Measurements from ENCODE around the gene PDE4DIP.
"Not testable (repeated sequence)": the region's sequence is repeated elsewhere in the genome, so short reads cannot be mapped to it uniquely, and the experiment has no call there.

GRCh38 chr1:148901150-148901952, 57.1 kb downstream of the PDE4DIP start:
- TF ChIP-seq, protein P1, sequence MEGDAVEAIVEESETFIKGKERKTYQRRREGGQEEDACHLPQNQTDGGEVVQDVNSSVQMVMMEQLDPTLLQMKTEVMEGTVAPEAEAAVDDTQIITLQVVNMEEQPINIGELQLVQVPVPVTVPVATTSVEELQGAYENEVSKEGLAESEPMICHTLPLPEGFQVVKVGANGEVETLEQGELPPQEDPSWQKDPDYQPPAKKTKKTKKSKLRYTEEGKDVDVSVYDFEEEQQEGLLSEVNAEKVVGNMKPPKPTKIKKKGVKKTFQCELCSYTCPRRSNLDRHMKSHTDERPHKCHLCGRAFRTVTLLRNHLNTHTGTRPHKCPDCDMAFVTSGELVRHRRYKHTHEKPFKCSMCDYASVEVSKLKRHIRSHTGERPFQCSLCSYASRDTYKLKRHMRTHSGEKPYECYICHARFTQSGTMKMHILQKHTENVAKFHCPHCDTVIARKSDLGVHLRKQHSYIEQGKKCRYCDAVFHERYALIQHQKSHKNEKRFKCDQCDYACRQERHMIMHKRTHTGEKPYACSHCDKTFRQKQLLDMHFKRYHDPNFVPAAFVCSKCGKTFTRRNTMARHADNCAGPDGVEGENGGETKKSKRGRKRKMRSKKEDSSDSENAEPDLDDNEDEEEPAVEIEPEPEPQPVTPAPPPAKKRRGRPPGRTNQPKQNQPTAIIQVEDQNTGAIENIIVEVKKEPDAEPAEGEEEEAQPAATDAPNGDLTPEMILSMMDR (conservative IDR thresholded peaks at IDR 0.05; ENCODE audit: low read depth in 2 of 2) = not testable (repeated sequence)
- TF ChIP-seq EZH2 (IDR thresholded peaks at IDR 0.05; ENCODE audit: low read depth, unreplicated experiment); POLR2AphosphoS5 (IDR thresholded peaks at IDR 0.05; ENCODE audit: low read depth); JUNB (IDR thresholded peaks at IDR 0.05; ENCODE audit: unreplicated experiment); REST (IDR thresholded peaks at IDR 0.05; ENCODE audit: unreplicated experiment); EZH2phosphoT487 (IDR thresholded peaks at IDR 0.05; ENCODE audit: unreplicated experiment); ZNF462 (CRISPR knock-in tag; IDR thresholded peaks at IDR 0.05); STAT1 (IDR thresholded peaks at IDR 0.05; ENCODE audit: unreplicated experiment); CREB1 (CRISPR knock-in tag; IDR thresholded peaks at IDR 0.05; ENCODE audit: low read depth); ZNF331 (CRISPR knock-in tag; IDR thresholded peaks at IDR 0.05; ENCODE audit: low read depth); NANOG (IDR thresholded peaks at IDR 0.05; ENCODE audit: borderline replicate concordance); ZNF114 (CRISPR knock-in tag; IDR thresholded peaks at IDR 0.05): not testable (repeated sequence)
- TF ChIP-seq, protein P2, sequence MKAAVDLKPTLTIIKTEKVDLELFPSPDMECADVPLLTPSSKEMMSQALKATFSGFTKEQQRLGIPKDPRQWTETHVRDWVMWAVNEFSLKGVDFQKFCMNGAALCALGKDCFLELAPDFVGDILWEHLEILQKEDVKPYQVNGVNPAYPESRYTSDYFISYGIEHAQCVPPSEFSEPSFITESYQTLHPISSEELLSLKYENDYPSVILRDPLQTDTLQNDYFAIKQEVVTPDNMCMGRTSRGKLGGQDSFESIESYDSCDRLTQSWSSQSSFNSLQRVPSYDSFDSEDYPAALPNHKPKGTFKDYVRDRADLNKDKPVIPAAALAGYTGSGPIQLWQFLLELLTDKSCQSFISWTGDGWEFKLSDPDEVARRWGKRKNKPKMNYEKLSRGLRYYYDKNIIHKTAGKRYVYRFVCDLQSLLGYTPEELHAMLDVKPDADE (IDR thresholded peaks at IDR 0.05) = not testable (repeated sequence)
